C4-2B (cell line): ENCODE results near the gene MCF2L2.

ENCODE experiments used
- ZFX ChIP-seq: fragments of 450-650 bp; IDR thresholded peaks from 2 replicates; pipeline ENCODE4 v1.6.1; 2017
- TF ChIP-seq, protein P1 (sequence below): fragments of 450-650 bp; conservative IDR thresholded peaks from 2 replicates; pipeline ENCODE4 v1.5.1; 2017; ENCODE audit warnings: mild to moderate bottlenecking

GRCh38 chr3:183242431-183242830 is 186.0 kb downstream of the MCF2L2 start:
- TF ChIP-seq, protein P1, sequence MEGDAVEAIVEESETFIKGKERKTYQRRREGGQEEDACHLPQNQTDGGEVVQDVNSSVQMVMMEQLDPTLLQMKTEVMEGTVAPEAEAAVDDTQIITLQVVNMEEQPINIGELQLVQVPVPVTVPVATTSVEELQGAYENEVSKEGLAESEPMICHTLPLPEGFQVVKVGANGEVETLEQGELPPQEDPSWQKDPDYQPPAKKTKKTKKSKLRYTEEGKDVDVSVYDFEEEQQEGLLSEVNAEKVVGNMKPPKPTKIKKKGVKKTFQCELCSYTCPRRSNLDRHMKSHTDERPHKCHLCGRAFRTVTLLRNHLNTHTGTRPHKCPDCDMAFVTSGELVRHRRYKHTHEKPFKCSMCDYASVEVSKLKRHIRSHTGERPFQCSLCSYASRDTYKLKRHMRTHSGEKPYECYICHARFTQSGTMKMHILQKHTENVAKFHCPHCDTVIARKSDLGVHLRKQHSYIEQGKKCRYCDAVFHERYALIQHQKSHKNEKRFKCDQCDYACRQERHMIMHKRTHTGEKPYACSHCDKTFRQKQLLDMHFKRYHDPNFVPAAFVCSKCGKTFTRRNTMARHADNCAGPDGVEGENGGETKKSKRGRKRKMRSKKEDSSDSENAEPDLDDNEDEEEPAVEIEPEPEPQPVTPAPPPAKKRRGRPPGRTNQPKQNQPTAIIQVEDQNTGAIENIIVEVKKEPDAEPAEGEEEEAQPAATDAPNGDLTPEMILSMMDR = no peak
- no peak for TF ChIP-seq ZFX
